ENCODE measurements around the gene ORAI2.
"Not testable (repeated sequence)": the region's sequence is repeated elsewhere in the genome, so short reads cannot be mapped to it uniquely, and the experiment has no call there.

ORAI2 gene

DNA sequence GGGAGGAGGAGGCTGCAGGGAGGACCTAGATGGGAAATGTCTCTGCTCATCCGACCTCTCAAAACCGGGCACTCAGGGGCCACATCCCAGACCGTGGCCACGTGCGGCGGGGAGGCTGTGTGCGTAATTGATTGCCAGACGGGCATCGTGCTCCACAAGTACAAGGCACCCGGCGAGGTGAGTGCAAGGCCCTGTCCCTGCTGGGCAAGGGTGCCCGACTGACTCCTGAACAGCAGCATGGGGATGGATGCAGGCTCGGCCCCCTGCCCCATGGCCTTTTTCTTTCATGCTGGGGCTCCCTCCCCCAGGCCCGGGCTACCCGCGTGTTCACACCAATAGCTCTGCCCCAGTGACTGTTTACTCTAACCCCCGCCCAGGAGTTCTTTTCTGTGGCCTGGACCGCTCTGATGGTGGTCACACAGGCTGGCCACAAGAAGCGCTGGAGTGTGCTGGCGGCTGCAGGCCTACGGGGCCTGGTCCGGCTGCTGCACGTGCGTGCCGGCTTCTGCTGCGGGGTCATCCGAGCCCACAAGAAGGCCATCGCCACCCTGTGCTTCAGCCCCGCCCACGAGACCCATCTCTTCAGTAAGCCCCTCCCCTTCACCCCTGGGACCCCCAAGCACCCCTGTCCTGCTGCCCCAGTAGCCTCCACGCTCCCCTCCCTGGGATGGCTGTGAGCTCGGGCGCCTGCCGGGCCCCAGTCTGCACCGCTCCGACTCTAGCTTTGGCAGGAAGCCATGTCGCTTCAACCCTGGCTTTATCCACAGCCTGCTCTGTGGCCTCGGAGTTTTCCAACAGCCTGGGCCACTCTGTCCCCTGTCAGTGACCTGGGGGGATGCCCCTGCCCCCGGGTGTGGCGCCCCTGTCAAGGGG lies 35.3 kb downstream of the ORAI2 start:
- Mint-ChIP-seq H3K36me3 (peaks cover 6% of the 10 kb centered on the region), H3K4me3 (no peak overlapping the region), H3K9me3 (no peaks in the 10 kb centered on the region), H3K27ac (no peak overlapping the region), H3K4me1 (peaks cover 15% of the 10 kb centered on the region), H3K27me3 (no peaks in the 10 kb centered on the region)

DNA sequence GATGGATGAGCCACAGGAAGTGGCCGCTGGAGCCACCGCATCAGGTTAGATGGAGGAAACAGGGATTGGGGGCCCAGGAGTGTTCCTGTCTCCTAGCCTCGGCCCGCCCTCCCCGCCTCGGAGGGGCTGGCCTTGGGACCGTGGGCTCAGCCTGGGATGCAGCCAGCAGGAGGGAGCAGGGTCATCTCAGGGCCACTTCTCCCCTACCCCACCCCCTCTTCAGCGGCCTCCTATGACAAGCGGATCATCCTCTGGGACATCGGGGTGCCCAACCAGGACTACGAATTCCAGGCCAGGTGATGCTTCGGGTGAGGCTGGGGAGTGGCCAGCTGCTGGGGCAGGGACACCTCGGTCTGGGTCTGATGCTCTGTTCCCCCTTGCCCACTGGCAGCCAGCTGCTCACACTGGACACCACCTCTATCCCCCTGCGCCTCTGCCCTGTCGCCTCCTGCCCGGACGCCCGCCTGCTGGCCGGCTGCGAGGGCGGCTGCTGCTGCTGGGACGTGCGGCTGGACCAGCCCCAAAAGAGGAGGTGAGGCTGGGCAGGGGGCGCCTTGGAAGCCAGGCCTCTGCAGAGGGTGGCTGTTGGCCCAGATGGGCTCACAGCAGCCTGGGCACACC lies 36.1 kb downstream of the ORAI2 start:
- H3K27ac Mint-ChIP-seq, result no peak overlapping the region
- peaks cover 10% of the 10 kb centered on the region for H3K4me1 Mint-ChIP-seq
- H3K9me3 Mint-ChIP-seq, result no peaks in the 10 kb centered on the region
- H3K27me3 Mint-ChIP-seq, result no peaks in the 10 kb centered on the region
- H3K4me3 Mint-ChIP-seq, result no peak overlapping the region
- peaks cover 6% of the 10 kb centered on the region for H3K36me3 Mint-ChIP-seq

DNA sequence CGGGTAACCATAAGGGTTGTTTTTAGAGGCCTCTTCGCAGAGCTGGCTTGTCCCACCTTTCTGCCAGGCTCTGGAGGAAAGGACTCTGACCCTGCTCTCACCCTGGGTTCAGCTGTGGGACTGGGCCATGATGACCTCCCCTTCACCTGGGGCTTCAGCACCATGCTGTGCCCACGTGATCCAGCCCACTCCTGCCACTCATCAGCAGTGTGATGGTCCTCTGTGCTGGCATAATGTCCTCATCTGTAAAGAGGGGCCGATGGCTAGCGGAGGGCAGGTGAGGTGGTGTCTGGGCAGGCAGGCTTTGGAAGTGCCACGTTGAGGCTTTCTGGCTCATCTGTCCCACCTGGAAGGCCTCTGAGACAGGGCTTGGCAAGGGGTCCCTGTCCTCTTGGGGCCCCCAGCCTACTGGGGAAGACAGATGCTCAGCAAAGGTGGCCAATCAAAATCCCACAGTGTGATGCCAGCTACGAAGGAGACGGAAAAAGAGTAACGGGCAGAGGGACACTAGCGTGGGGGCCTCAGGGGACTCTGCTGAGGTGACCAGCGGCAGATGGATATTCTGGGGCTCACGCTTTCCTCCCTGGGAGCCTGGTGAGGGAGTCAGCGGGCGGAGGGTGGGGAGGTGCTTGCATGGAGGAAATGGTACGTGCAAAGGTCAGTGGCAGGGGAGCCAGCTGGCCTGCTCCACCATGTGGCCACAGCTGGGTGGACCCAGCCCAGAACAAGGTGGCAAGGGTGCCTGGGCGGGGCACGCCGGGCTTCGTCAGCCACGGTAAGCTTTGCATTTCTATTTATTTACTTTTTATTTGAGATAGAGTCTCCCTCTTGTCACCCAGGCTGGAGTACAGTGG lies 36.8 kb downstream of the ORAI2 start:
- H3K4me1 Mint-ChIP-seq, result peaks cover 10% of the 10 kb centered on the region
- H3K4me3 Mint-ChIP-seq, result no peak overlapping the region
- H3K27me3 Mint-ChIP-seq, result no peaks in the 10 kb centered on the region
- peaks cover 6% of the 10 kb centered on the region for H3K36me3 Mint-ChIP-seq
- H3K9me3 Mint-ChIP-seq, result no peaks in the 10 kb centered on the region
- peak overlapping the region; percentile 17 for H3K27ac Mint-ChIP-seq

DNA sequence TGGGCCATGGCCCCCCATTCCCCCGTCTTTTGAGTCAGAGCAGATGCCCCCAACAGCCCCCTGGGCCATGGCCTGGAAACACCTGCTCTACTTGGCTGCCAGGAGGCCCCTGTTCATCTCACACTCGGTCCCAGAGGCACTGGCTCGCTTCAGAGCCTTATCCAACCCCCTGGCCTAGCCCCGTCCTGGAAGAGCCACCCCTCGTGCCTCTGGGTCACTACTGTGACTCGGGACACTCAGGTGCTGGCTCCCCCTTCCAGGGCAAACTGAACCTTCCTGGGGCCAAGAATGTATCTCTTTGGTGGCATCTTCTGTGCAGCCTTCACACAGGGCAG lies 38.4 kb downstream of the ORAI2 start:
- no peaks in the 10 kb centered on the region for H3K27me3 Mint-ChIP-seq
- H3K36me3 Mint-ChIP-seq, result peaks cover 4% of the 10 kb centered on the region
- H3K9me3 Mint-ChIP-seq, result no peaks in the 10 kb centered on the region
- peak overlapping the region; percentile 30 for H3K27ac Mint-ChIP-seq
- H3K4me3 Mint-ChIP-seq, result no peak overlapping the region
- peaks cover 2% of the 10 kb centered on the region for H3K4me1 Mint-ChIP-seq

DNA sequence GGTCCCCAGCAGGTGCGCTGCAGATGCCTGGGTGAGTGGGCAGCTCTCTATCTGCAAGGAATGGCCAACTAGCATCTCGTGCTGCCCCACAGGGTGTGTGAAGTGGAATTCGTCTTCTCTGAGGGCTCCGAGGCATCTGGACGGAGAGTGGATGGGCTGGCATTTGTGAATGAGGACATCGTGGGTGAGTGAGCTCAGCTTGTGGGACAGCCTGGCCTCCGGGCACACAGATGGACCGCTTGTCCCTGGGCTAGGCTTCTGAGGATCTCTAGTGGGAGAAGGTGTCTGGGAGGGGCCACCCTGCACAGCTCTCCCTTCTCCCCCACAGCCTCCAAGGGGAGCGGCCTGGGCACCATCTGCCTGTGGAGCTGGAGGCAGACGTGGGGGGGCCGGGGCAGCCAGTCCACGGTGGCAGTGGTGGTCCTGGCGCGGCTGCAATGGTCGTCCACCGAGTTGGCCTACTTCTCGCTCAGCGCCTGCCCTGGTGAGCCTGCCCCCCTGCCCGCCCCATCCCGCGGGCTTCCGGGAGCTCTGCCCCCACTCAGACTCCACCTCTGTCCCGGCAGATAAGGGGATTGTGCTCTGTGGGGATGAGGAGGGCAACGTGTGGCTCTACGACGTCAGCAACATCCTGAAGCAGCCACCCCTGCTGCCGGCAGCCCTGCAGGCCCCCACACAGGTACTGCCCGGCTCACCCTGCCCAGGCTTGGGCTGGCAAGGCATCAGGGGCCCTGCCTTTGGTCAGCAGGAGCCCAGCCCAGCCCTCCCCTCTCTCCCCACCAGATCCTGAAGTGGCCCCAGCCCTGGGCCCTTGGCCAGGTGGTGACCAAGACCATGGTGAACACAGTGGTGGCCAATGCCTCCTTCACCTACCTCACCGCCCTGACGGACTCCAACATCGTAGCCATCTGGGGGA lies 39.0 kb downstream of the ORAI2 start:
- Mint-ChIP-seq H3K4me1 (no peaks in the 10 kb centered on the region), H3K36me3 (peaks cover 3% of the 10 kb centered on the region), H3K27ac (peak overlapping the region; percentile 30)

DNA sequence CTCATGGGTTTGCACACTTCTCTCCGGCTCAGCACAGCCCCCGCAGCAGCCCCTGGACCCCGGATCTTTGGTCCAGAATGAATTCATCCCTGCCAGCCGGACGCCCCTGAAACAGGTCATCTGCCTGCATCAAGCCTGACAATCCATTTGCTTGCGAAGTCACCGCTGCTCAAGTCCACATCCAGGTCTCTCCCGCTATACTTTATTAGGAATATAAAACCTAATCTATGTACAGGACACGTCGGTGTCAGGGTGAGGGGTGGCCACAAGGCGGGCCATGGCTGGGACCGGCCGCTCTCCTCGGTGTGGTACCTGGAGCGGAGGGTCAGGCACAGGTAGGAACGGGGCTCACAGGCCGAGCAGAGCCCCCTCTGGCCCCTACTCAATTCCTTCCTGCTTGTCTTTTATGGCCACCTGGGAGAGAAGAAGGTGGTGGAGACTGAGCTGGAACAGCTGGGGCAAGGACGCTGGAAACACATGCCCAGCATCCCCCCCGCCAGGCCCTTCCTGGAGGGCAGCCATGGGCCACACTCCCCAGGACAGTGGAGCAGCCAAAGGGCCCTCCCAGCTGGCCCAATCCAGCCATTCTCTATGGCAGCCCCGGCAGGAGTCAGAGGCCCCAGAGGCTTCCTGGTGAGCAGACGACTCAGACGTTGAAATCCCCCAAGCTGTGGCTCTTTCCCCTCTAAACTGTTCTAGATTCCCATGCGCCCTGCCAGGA lies 40.1 kb downstream of the ORAI2 start:
- Mint-ChIP-seq H3K4me1 (no peaks in the 10 kb centered on the region), H3K27ac (peak overlapping the region; percentile 23), H3K9me3 (no peaks in the 10 kb centered on the region), H3K4me3 (no peak overlapping the region), H3K27me3 (no peaks in the 10 kb centered on the region), H3K36me3 (peaks cover 3% of the 10 kb centered on the region)

More for the DNA sequence above, 39.0 kb downstream of the ORAI2 start:
- no peak overlapping the region for H3K4me3 Mint-ChIP-seq
- no peaks in the 10 kb centered on the region for H3K9me3 Mint-ChIP-seq
- no peaks in the 10 kb centered on the region for H3K27me3 Mint-ChIP-seq

DNA sequence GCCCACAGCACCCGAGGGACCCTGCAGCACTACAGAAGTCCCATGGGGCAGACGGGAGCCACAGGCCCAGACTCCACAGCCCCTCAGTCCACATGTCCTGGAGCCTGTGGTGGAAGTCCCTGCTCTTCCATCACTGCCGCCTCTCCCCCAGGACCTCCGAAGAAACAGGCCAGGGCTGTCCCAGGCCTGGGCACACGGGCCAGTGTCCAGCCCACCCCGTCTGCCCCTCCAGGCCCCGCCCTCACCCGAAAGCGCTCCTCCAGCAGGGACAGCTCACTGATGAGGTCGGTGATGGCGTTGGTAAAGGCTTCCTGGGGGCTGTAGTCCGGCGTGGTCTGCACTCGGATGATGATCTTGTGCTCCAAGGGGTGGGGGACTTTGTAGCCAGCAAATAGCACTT lies 40.7 kb downstream of the ORAI2 start:
- not testable (repeated sequence) for H3K4me3 Mint-ChIP-seq, H3K4me1 Mint-ChIP-seq, H3K36me3 Mint-ChIP-seq, H3K27ac Mint-ChIP-seq, H3K27me3 Mint-ChIP-seq, H3K9me3 Mint-ChIP-seq

DNA sequence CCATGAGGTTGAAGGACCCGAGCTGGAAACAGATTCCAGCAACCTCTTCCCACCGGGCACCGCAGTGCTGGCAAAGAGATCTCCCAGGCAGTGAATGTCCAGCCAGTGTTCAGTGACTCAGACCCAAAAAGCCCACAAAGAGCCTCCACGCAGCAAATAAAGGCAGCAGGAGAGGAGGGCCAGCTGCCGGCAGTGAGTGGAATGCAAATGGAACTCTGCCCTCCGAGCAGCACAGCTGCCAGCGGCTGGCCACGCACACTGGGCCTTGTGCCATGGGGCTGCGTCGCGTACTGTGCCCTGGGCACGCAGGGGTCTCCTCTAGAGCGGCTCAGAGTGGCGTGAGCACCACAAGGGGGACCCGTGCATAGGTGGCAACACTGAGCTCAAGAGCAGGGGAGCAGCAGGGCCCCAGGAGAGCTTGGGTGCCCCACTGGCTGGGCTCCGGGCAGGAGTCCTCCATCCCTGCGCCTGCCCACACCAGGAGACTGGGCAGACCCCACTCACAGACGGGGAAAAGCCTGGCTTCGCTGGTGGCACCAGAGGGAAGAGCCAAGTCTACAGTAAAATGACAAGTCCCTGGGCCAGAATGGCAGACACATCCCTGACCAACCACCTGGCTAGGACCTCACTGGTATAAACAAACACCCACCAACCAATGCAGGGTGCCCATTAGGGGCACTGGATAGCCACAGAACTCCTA lies 41.5 kb downstream of the ORAI2 start:
- H3K4me1 Mint-ChIP-seq, H3K4me3 Mint-ChIP-seq, H3K36me3 Mint-ChIP-seq, H3K27me3 Mint-ChIP-seq, H3K9me3 Mint-ChIP-seq, H3K27ac Mint-ChIP-seq: not testable (repeated sequence)

DNA sequence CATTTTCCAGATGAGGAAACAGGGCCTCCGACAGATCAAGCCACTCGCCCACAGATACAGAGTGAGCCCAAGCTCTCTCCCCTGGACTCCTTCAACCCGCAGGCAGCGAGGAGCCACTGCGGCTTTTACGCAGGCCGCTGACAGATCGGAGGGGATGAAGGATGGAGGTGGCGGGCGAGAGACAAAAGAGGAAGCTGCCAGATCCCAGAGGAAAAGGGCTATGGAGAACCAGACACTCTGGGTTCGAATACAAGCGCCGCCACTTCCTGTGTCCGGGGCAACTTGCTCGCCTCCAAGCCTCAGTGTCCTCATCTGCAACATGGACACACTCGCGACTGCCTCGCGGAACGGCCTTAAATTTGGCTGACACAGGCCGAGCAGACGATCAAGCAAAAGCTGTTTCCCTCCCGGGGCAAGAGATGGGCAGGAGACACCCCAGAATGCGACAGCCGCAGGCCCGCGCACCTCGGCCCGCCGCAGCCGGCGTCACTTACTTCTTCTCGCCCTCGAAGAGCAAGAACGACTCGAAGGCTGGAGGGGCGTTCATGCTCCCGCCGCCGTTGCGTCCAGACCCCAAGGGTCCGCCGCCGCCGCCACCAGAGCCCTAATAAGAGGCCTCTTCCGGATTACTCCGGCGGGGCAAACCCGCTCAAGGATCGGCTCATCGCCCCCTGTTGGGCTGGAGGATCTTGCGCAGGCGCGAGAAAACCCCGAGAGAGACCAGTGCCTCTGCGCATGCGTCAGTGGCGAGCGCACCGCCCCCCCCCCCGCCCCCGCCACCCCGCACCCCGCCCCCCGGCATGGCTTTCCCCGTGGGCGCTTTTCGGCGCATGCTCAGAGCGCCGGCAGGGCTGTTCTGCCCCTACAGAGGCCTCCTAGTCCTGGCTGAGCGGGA lies 45.2 kb downstream of the ORAI2 start, which contains the start of gene POLR2J:
TSS of gene POLR2J (minus strand) at position 609 of the 895 bp plus-strand sequence. CDS start at position 547, 62 bp downstream.
- H3K4me3 Mint-ChIP-seq, result peak within 1 kb of the TSS; percentile 86
- not testable (repeated sequence) for H3K36me3 Mint-ChIP-seq, H3K27me3 Mint-ChIP-seq

DNA sequence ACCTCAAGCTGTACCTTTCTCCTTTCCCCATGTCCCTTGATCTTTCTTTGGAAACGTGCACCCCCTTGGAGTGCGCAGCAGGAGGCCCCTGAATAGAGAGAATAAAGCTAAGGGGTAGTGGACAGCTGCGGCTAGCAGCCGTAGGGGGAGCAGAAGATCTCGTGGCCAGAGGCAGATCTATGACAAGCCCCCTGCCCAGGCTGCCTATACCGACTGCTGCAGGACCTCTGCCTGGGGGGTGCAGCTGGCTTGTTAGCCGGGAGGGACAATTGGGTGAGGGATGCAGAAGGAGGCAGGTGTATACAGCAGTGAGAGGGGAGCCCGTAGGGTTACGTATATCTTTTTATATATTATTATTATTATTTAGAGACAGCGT lies 45.8 kb downstream of the ORAI2 start:
- H3K4me1 Mint-ChIP-seq, H3K4me3 Mint-ChIP-seq, H3K36me3 Mint-ChIP-seq, H3K27ac Mint-ChIP-seq, H3K9me3 Mint-ChIP-seq, H3K27me3 Mint-ChIP-seq: not testable (repeated sequence)

More for the DNA sequence above, 45.2 kb downstream of the ORAI2 start, which contains the start of gene POLR2J:
- peak within 1 kb of the TSS; percentile 23 for H3K27ac Mint-ChIP-seq
- not testable (repeated sequence) for H3K9me3 Mint-ChIP-seq, H3K4me1 Mint-ChIP-seq

DNA sequence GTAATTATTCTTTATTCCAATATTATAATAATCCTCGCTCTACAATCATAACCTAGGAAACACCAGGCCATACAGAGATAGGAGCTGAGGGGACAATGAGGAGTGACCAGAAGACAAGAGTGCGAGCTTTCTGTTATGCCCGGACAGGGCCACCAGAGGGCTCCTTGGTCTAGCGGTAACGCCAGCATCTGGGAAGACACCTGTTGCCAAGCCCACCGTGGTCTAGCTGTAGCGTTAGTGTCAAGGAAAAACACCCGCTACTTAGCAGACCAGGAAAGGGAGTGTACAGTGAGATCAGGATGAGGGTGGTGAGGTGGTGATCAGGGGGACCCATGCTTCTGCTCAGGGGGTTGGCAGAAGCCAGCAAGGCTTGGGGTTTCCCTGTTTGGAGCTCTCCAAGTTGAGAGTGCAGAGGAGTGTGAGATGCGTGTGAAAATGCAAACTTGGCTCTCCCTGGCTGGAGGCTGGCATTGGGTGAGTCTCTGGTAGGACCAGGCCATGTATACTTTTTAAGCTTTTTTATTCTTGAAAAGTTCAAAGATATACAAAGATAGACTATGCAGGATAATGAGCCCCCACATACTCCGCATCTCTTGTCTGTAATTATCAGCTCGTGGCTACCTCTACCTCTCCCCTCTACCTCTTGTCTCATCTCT lies 46.7 kb downstream of the ORAI2 start:
- not testable (repeated sequence) for H3K4me3 Mint-ChIP-seq, H3K27me3 Mint-ChIP-seq, H3K27ac Mint-ChIP-seq, H3K36me3 Mint-ChIP-seq, H3K4me1 Mint-ChIP-seq, H3K9me3 Mint-ChIP-seq

DNA sequence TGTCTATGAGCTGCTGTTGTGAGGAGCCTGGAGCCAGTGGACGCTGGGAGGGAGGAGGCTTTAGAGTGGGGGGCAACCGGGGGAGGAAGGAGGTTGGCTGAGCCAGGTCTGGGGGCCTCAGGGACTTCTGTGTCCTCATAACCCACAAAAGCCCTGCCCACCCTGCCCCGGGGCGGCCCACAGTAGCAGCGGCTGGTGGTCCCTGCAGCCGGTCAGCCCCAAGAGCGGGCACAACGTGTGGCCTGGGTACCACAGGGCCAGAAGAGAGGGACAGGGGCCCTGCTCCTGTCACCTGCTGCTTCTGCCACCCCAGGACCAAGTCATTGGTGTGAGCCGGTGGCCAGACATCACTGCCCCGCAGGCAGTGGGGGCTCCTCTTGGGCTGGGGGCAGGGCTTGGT lies 48.6 kb downstream of the ORAI2 start:
- H3K9me3 Mint-ChIP-seq, H3K27me3 Mint-ChIP-seq, H3K4me1 Mint-ChIP-seq, H3K4me3 Mint-ChIP-seq, H3K27ac Mint-ChIP-seq, H3K36me3 Mint-ChIP-seq: not testable (repeated sequence)

DNA sequence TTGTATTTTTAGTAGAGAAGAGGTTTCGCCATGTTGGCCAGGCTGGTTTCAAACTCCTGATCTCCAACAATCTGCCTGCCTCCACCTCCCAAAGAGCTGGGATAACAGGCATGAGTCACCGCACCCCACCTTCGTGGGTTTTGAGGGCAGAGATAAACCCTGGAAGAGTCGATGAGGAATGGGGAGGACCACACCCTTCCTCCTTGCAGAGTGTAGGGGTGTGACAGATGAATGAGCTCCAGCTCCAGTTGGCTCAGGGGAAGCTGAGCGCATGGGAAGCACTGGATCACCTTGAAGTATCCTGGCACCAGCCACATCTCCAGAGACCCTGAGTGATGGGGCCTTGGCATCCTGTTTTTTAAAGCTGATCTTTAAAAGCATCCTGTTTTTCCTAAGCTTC lies 50.9 kb downstream of the ORAI2 start:
- H3K36me3 Mint-ChIP-seq, H3K4me1 Mint-ChIP-seq, H3K27me3 Mint-ChIP-seq, H3K27ac Mint-ChIP-seq, H3K4me3 Mint-ChIP-seq, H3K9me3 Mint-ChIP-seq: not testable (repeated sequence)

All from activated naive CD4-positive, alpha-beta T cell treated with anti-CD3 and anti-CD28 coated beads, Interleukin-2, amount 50 U/mL, for 24 hours (primary cell).